ENCODE data around the gene TNN. TPM values are rescaled to one million over a fixed set of nuclear protein-coding genes. Genes with fewer than 3 reads are reported as not detected.

TNN gene
- total RNA-seq, 2 experiments from 2014 or later, result not detected

GRCh38 chr1:175036476-175036875 is 31.2 kb upstream of the TNN start:
- ATAC-seq (ENCODE audit: poor library complexity) (no peak), DNase-seq (no peak)
- Histone ChIP-seq H3K27me3 (ENCODE audit: control insufficient read depth in 1 of 2, insufficient read depth in 2 of 2, low read length in 2 of 2) (no peaks in the 10 kb centered on the region), H3K9me3 (ENCODE audit: control insufficient read depth in 1 of 2, insufficient read depth in 1 of 2, low read length in 2 of 2) (no peaks in the 10 kb centered on the region), H3K36me3 (ENCODE audit: insufficient read depth, low read length) (no peaks in the 10 kb centered on the region), H3K27ac (ENCODE audit: low read depth in 1 of 2, low read length in 2 of 2) (no peak overlapping the region), H3K4me3 (ENCODE audit: low read length) (no peak overlapping the region), H3K4me1 (ENCODE audit: insufficient read depth, low read length) (no peaks in the 10 kb centered on the region)
- Mint-ChIP-seq H3K27me3 (no peaks in the 10 kb centered on the region), H3K27ac (no peak overlapping the region), H3K4me1 (ENCODE audit: low read depth) (no peaks in the 10 kb centered on the region), H3K4me3 (no peak overlapping the region), H3K9me3 (no peaks in the 10 kb centered on the region), H3K36me3 (ENCODE audit: low read depth) (no peaks in the 10 kb centered on the region)
- POLR2A ChIA-PET, result interaction anchor here (1.2 kb wide), 1 partner anchor 13 kb away, joined by 3 read pairs; the partner anchor contains the start of gene MRPS14
- intact Hi-C loops (cut with DNase I, micrococcal nuclease), result no loop called here
- TF ChIP-seq CTCF (IDR thresholded peaks at IDR 0.05), result no peak
- CTCF ChIA-PET, result interaction anchor here (0.9 kb wide), 1 partner anchor 116 kb away, joined by 3 read pairs; no protein-coding TSS in a partner anchor

GRCh38 chr1:175037416-175037815 is 30.2 kb upstream of the TNN start:
- ATAC-seq (ENCODE audit: poor library complexity) (no peak), DNase-seq (no peak)
- H3K27ac ChIP-seq (ENCODE audit: low read depth in 1 of 2, low read length in 2 of 2), result no peak overlapping the region
- H3K4me1 Mint-ChIP-seq (ENCODE audit: low read depth), result no peaks in the 10 kb centered on the region
- no peak overlapping the region for H3K4me3 Mint-ChIP-seq
- no peak for TF ChIP-seq CTCF (IDR thresholded peaks at IDR 0.05)
- no peaks in the 10 kb centered on the region for H3K36me3 Mint-ChIP-seq (ENCODE audit: low read depth)
- H3K27ac Mint-ChIP-seq, result no peak overlapping the region
- CTCF ChIA-PET, result no interaction called here
- no peaks in the 10 kb centered on the region for H3K9me3 Mint-ChIP-seq
- intact Hi-C loops (cut with DNase I, micrococcal nuclease), result no loop called here
- POLR2A ChIA-PET, result interaction anchor here (1.2 kb wide), 1 partner anchor 14 kb away, joined by 3 read pairs; the partner anchor contains the start of gene MRPS14
- no peaks in the 10 kb centered on the region for H3K27me3 ChIP-seq (ENCODE audit: control insufficient read depth in 1 of 2, insufficient read depth in 2 of 2, low read length in 2 of 2)
- H3K4me3 ChIP-seq (ENCODE audit: low read length), result no peak overlapping the region
- no peaks in the 10 kb centered on the region for H3K36me3 ChIP-seq (ENCODE audit: insufficient read depth, low read length)
- H3K27me3 Mint-ChIP-seq, result no peaks in the 10 kb centered on the region
- H3K9me3 ChIP-seq (ENCODE audit: control insufficient read depth in 1 of 2, insufficient read depth in 1 of 2, low read length in 2 of 2), result no peaks in the 10 kb centered on the region
- H3K4me1 ChIP-seq (ENCODE audit: insufficient read depth, low read length), result no peaks in the 10 kb centered on the region

DNA sequence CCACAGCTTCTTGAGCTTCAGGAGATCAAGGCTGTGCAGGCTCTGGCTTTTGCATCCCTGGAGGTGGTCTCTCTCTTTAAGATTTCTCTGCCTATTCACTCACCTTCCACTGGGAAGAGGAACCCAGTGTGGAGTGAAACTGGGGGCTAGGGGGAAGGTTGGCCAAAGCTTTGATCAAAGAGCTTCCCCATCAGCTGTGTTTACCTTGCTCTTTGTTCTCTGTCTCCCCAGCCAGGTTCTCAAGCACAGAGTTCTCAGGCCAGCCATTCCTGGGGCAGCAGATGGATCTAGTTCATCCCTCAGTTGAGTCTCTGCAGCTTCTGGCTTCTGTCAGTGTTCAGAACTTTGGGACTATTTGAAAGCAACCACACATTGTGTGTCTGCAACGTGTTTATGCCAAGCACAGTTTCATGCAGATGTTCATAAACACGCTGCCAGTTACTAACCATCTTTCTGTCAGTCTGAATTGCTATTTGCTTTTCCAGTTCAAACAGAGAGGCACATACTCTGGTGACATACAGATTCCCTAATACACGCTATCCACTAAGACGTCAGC is 27.2 kb upstream of the TNN start:
- intact Hi-C loops (cut with DNase I, micrococcal nuclease), result no loop called here
- H3K36me3 Mint-ChIP-seq (ENCODE audit: low read depth), result no peaks in the 10 kb centered on the region

More for the DNA sequence above, 27.2 kb upstream of the TNN start:
- H3K4me1 ChIP-seq (ENCODE audit: insufficient read depth, low read length), result no peaks in the 10 kb centered on the region
- Mint-ChIP-seq H3K27me3 (peaks cover 9% of the 10 kb centered on the region), H3K4me1 (ENCODE audit: low read depth) (no peaks in the 10 kb centered on the region), H3K4me3 (no peak overlapping the region), H3K27ac (no peak overlapping the region), H3K9me3 (no peaks in the 10 kb centered on the region)
- no peak for TF ChIP-seq CTCF (IDR thresholded peaks at IDR 0.05)
- H3K36me3 ChIP-seq (ENCODE audit: insufficient read depth, low read length), result no peaks in the 10 kb centered on the region
- DNase-seq (no peak), ATAC-seq (ENCODE audit: poor library complexity) (no peak)
- H3K9me3 ChIP-seq (ENCODE audit: control insufficient read depth in 1 of 2, insufficient read depth in 1 of 2, low read length in 2 of 2), result peaks cover 0 to 3% of the 10 kb centered on the region in 2 experiments
- ChIA-PET CTCF (no interaction called here), POLR2A (no interaction called here)
- no peak overlapping the region for H3K27ac ChIP-seq (ENCODE audit: low read depth in 1 of 2, low read length in 2 of 2)
- no peaks in the 10 kb centered on the region for H3K27me3 ChIP-seq (ENCODE audit: control insufficient read depth in 1 of 2, insufficient read depth in 2 of 2, low read length in 2 of 2)
- H3K4me3 ChIP-seq (ENCODE audit: low read length), result no peak overlapping the region
